Endodermal cell (in vitro differentiated cells): ENCODE data around the gene MRRF. TPM values are rescaled to one million over a fixed set of nuclear protein-coding genes. Genes with fewer than 3 reads are reported as not detected.
A peak's percentile ranks its signal among the peaks of the same experiment; 100 is the strongest.

Experiments used
- DNase-seq: peaks from one replicate; pipeline ENCODE4 v3.0.0-alpha.2; 2017
- H3K27ac ChIP-seq: 2 replicates; pipeline ENCODE4 v1.5.1; 2013; ENCODE audit warnings: mild to moderate bottlenecking, low read depth, low read length, moderate library complexity
- H3K27me3 ChIP-seq: 2 replicates; pipeline ENCODE4 v1.6.1; 2013; ENCODE audit warnings: mild to moderate bottlenecking, low read length, moderate library complexity; ENCODE audit not compliant: insufficient read depth, control insufficient read depth, poor library complexity, severe bottlenecking
- H3K36me3 ChIP-seq: 2 replicates; pipeline ENCODE4 v1.7.0; 2013; ENCODE audit warnings: mild to moderate bottlenecking, low read length, moderate library complexity; ENCODE audit not compliant: control insufficient read depth, insufficient read depth
- H3K4me1 ChIP-seq: one replicate; pipeline ENCODE4 v1.7.0; 2013; ENCODE audit warnings: low read length; ENCODE audit not compliant: control insufficient read depth, insufficient read depth
- H3K4me3 ChIP-seq: 2 replicates; pipeline ENCODE4 v1.5.1; 2013; ENCODE audit warnings: mild to moderate bottlenecking, low read length, moderate library complexity
- H3K9ac ChIP-seq: 2 replicates; pipeline ENCODE4 v1.6.1; 2013; ENCODE audit warnings: mild to moderate bottlenecking, low read length, moderate library complexity; ENCODE audit not compliant: poor library complexity, severe bottlenecking; ENCODE audit errors: extremely low read depth
- H3K9me3 ChIP-seq: 2 replicates; pipeline ENCODE4 v1.6.1; 2013; ENCODE audit warnings: mild to moderate bottlenecking, low read length, moderate library complexity; ENCODE audit not compliant: control insufficient read depth
- H3K27ac Mint-ChIP-seq: 2 replicates; pipeline ENCODE4 v1.8.0; 2020; ENCODE audit warnings: mixed read lengths
- H3K27me3 Mint-ChIP-seq: 2 replicates; pipeline ENCODE4 v1.8.0; 2021; ENCODE audit warnings: mild to moderate bottlenecking, mixed read lengths; ENCODE audit not compliant: insufficient read depth
- H3K36me3 Mint-ChIP-seq: 2 replicates; pipeline ENCODE4 v1.8.0; 2020; ENCODE audit warnings: low read depth, mixed read lengths
- H3K4me1 Mint-ChIP-seq: 2 replicates; pipeline ENCODE4 v1.8.0; 2020; ENCODE audit warnings: mixed read lengths
- H3K4me3 Mint-ChIP-seq: 2 replicates; pipeline ENCODE4 v1.8.0; 2020; ENCODE audit warnings: mild to moderate bottlenecking, moderate library complexity, mixed read lengths
- H3K9me3 Mint-ChIP-seq: 2 replicates; pipeline ENCODE4 v1.8.0; 2020; ENCODE audit warnings: mild to moderate bottlenecking, mixed read lengths
- WGBS, 2 experiments: methylation state at CpG; one replicate each; pipeline versions ENCODE4 v1.1.5 to v1.1.7; 2013; ENCODE audit warnings: missing lambda C conversion rate in 2 of 2, mixed read lengths in 1 of 2; ENCODE audit not compliant: insufficient coverage in 1 of 2, insufficient read length in 1 of 2; 5-methylcytosine and 5-hydroxymethylcytosine counted together
- total RNA-seq, 2 donors: library from RNA; stranded (reverse); fragmentation: NEBNext Ultra II Directional in 1 of 2; extraction: Animal tissue kit (Norgen Biotek cat#: 25700) in 1 of 2; gene quantifications; 2 replicates in 1 of 2; 3 replicates in 1 of 2; pipeline ENCODE4 v1.2.1, GENCODE V29; 2021
- TF ChIP-seq, protein P1 (sequence below): fragments of 200-600 bp; sonication (generic); conservative IDR thresholded peaks from 2 replicates; pipeline ENCODE4 v1.5.0; 2021; ENCODE audit warnings: antibody characterized with exemption, mild to moderate bottlenecking

MRRF gene
- total RNA-seq, 2 donors from 2014 or later = 25.8 to 27.6 TPM

DNA sequence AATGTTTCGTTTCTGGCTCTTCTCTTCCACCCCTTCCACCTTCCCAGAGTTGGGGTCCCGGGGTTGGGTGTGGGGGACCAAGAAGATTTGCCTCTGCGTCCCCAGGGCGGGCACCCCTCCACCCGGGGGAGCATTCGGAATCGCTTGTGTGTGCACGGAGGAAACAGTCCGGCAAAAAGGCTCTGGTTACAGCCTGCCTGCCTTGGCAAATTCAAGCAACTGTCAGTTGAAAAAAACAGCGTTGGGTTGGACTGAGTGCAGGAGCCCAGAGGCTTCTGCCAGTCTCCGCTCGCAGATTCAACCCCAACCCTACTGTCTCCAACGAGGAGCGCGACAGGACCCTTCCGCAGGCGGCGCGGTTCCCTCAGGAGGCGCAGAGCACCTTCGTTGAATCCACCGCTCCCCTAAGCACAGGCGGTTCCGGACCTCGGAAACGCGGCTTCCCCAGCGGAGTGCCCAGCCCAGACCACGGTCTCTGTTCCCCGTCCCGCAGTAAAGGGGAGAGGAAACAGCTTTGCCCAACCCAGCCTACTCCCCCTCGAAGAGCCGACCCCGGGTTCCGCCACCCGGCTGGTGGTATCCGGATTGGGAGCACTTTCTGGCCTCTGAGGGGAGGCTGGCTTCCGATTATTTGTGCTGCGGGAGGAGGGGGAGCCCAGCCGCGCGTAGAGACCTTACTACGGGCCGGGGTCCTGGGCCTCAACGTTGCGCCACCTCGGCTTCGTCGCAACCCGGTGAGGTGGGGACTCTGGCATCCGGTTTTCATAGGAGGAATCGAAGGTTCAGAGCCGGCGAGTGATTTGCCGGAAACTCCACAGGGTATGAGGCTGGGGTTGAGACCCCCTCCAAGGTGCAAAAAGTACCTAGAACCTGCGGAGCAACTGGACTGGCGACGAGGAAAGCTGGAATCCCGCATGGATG, 45.5 kb upstream of the MRRF start:
- Mint-ChIP-seq H3K4me3 (peak overlapping the region; percentile 51), H3K27me3 (peaks cover 100% of the 10 kb centered on the region), H3K4me1 (peaks cover 28% of the 10 kb centered on the region), H3K36me3 (no peaks in the 10 kb centered on the region), H3K9me3 (no peaks in the 10 kb centered on the region), H3K27ac (no peak overlapping the region)
- H3K4me3 ChIP-seq = peak overlapping the region; percentile 75
- no peak overlapping the region for H3K9ac ChIP-seq
- peak; percentile 81 for DNase-seq
- peaks cover 10% of the 10 kb centered on the region for H3K4me1 ChIP-seq
- H3K27ac ChIP-seq = no peak overlapping the region
- 2 to 3% methylated on average over 12 to 59 of the region's 59 CpGs for WGBS, 2 experiments
- peaks cover 100% of the 10 kb centered on the region for H3K27me3 ChIP-seq
- no peaks in the 10 kb centered on the region for H3K36me3 ChIP-seq
- TF ChIP-seq, protein P1, sequence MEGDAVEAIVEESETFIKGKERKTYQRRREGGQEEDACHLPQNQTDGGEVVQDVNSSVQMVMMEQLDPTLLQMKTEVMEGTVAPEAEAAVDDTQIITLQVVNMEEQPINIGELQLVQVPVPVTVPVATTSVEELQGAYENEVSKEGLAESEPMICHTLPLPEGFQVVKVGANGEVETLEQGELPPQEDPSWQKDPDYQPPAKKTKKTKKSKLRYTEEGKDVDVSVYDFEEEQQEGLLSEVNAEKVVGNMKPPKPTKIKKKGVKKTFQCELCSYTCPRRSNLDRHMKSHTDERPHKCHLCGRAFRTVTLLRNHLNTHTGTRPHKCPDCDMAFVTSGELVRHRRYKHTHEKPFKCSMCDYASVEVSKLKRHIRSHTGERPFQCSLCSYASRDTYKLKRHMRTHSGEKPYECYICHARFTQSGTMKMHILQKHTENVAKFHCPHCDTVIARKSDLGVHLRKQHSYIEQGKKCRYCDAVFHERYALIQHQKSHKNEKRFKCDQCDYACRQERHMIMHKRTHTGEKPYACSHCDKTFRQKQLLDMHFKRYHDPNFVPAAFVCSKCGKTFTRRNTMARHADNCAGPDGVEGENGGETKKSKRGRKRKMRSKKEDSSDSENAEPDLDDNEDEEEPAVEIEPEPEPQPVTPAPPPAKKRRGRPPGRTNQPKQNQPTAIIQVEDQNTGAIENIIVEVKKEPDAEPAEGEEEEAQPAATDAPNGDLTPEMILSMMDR = no peak
- H3K9me3 ChIP-seq = no peaks in the 10 kb centered on the region

DNA sequence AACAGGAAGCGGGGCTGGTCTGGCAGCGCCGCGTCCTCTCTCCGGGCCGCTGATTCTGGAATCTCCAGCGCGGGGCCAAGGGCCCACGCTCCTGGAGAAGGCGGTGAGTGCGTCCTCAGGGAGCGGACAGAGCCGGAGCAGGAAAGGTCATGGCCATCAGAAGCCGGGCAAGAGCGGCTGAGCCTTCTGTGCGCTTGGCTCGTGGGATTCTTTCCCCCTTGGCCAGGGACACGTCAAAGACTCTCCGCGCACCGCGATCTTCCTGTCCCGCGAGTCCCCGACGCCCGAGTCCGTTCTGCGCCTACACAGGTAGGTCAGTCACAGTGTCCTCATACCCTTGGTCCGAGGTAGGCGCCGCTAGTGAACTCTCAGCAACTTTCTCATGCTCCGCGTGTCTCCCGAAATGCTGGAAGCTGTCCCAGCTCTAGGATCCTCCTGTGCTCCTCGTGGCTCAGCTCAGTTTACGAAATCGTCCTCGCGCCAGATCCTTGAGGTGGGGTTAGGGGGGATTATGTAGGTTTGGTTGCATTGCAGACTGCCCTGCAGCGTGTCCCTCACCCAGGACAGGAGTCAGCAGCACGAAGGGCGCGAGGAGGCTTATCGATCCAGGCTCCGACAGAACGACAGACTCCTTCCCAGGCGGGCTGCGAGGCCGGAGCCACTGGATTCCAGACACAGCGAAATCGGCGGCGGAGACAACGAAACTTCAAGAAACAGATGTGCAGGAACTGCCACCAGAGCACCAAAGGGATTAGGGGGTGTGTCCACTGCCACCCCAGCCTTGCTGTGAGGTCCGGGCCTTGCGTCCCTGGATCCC, 44.6 kb upstream of the MRRF start:
- Histone ChIP-seq H3K27ac (no peak overlapping the region), H3K9me3 (no peaks in the 10 kb centered on the region), H3K36me3 (no peaks in the 10 kb centered on the region), H3K4me1 (peaks cover 10% of the 10 kb centered on the region), H3K27me3 (peaks cover 100% of the 10 kb centered on the region), H3K4me3 (peak overlapping the region; percentile 75), H3K9ac (no peak overlapping the region)
- 3% methylated on average over 33 to 57 of the region's 57 CpGs for WGBS, 2 experiments
- TF ChIP-seq, protein P1 = no peak
- peaks cover 28% of the 10 kb centered on the region for H3K4me1 Mint-ChIP-seq
- H3K27me3 Mint-ChIP-seq = peaks cover 100% of the 10 kb centered on the region
- DNase-seq = peak; percentile 78
- peak overlapping the region; percentile 51 for H3K4me3 Mint-ChIP-seq
- no peaks in the 10 kb centered on the region for H3K9me3 Mint-ChIP-seq
- H3K36me3 Mint-ChIP-seq = no peaks in the 10 kb centered on the region
- H3K27ac Mint-ChIP-seq = no peak overlapping the region

DNA sequence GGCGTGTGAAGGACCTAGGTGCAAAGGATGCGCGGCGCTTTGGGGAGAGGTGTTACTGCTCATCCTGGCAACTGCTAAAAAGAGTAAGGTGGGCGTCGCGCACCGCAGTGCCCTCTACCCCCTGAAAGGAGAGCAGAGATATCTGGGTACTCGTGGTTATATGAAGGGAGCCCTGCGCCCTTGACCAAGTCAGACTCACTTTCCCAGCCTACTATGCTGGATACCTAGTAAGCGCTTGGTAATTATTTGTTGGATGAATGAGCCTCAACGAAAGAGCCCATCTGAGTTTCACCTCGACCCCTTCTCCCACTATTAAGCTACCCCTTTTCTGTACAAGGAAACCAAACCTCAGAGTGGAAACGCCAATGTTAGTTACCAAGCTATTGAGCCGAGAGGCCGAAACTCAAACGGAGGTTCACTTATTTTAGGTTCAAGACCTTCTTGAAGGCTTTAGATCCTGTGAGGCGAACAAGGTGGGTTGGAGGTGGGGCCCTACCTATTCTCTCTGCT, 44.0 kb upstream of the MRRF start:
- peaks cover 28% of the 10 kb centered on the region for H3K4me1 Mint-ChIP-seq
- TF ChIP-seq, protein P1 = no peak
- DNase-seq = no peak
- no peak overlapping the region for H3K27ac Mint-ChIP-seq
- peaks cover 3% of the 10 kb centered on the region for H3K9me3 Mint-ChIP-seq
- Histone ChIP-seq H3K4me3 (no peak overlapping the region), H3K9me3 (no peaks in the 10 kb centered on the region), H3K36me3 (no peaks in the 10 kb centered on the region), H3K4me1 (peaks cover 10% of the 10 kb centered on the region), H3K27ac (no peak overlapping the region), H3K27me3 (peaks cover 100% of the 10 kb centered on the region), H3K9ac (no peak overlapping the region)
- H3K36me3 Mint-ChIP-seq = no peaks in the 10 kb centered on the region
- H3K27me3 Mint-ChIP-seq = peaks cover 100% of the 10 kb centered on the region
- H3K4me3 Mint-ChIP-seq = peak overlapping the region; percentile 51
- 10 to 13% methylated on average over 12 to 17 of the region's 18 CpGs for WGBS, 2 experiments
